BLaER1 (cell line): Measurements from ENCODE around the gene BPI.
A peak's percentile ranks its signal among the peaks of the same experiment; 100 is the strongest.

Source experiments
- H3K27ac ChIP-seq: shearing (Covaris generic); formaldehyde crosslinking; 2 replicates; pipeline ENCODE4 v1.8.1; 2022
- H3K27me3 ChIP-seq: shearing (Covaris generic); formaldehyde crosslinking; 2 replicates; pipeline ENCODE4 v1.8.1; 2022
- H3K36me3 ChIP-seq: shearing (Covaris generic); formaldehyde crosslinking; 2 replicates; pipeline ENCODE4 v1.8.1; 2022
- H3K4me1 ChIP-seq: shearing (Covaris generic); formaldehyde crosslinking; 2 replicates; pipeline ENCODE4 v1.8.1; 2022
- H3K4me2 ChIP-seq: shearing (Covaris generic); formaldehyde crosslinking; 2 replicates; pipeline ENCODE4 v1.8.1; 2022
- H3K4me3 ChIP-seq: shearing (Covaris generic); formaldehyde crosslinking; 2 replicates; pipeline ENCODE4 v1.8.1; 2022
- H3K9ac ChIP-seq: shearing (Covaris generic); formaldehyde crosslinking; 2 replicates; pipeline ENCODE4 v1.8.1; 2022
- H3K9me3 ChIP-seq: shearing (Covaris generic); formaldehyde crosslinking; 2 replicates; pipeline ENCODE4 v1.8.1; 2022
- H4K20me1 ChIP-seq: shearing (Covaris generic); formaldehyde crosslinking; 2 replicates; pipeline ENCODE4 v1.8.1; 2022
- Cebpa-rat ChIP-seq: shearing (Covaris generic); IDR thresholded peaks from 2 replicates; pipeline ENCODE4 v1.8.1; 2022

Gene BPI

GRCh38 chr20:38342216-38342615 is 38.3 kb downstream of the BPI start:
- no peak for TF ChIP-seq Cebpa-rat
- Histone ChIP-seq H3K9me3 (peaks cover 7% of the 10 kb centered on the region; the same call in 1 of the 2 replicates), H4K20me1 (no peaks in the 10 kb centered on the region), H3K9ac (peak overlapping the region; percentile 42; the same call in 1 of the 2 replicates), H3K4me3 (no peak overlapping the region), H3K4me2 (peak overlapping the region; percentile 22), H3K27ac (no peak overlapping the region), H3K4me1 (peaks cover 25% of the 10 kb centered on the region), H3K36me3 (no peaks in the 10 kb centered on the region), H3K27me3 (no peaks in the 10 kb centered on the region)

GRCh38 chr20:38342713-38343310 is 38.9 kb downstream of the BPI start:
- peak overlapping the region; percentile 22; the same call in 1 of the 2 replicates for H3K4me2 ChIP-seq
- H3K9ac ChIP-seq, result no peak overlapping the region
- H3K9me3 ChIP-seq, result peaks cover 3% of the 10 kb centered on the region; the same call in 1 of the 2 replicates

GRCh38 chr20:38343311-38344106 is 39.6 kb downstream of the BPI start:
- Histone ChIP-seq H3K4me1 (peaks cover 24% of the 10 kb centered on the region), H3K9ac (no peak overlapping the region), H3K36me3 (no peaks in the 10 kb centered on the region), H3K27ac (no peak overlapping the region), H4K20me1 (no peaks in the 10 kb centered on the region), H3K4me3 (no peak overlapping the region), H3K9me3 (no peaks in the 10 kb centered on the region), H3K4me2 (no peak overlapping the region), H3K27me3 (no peaks in the 10 kb centered on the region)
- no peak for TF ChIP-seq Cebpa-rat

More at GRCh38 chr20:38342713-38343310, 38.9 kb downstream of the BPI start:
- TF ChIP-seq Cebpa-rat, result no peak
- Histone ChIP-seq H3K4me1 (peaks cover 24% of the 10 kb centered on the region), H3K27me3 (no peaks in the 10 kb centered on the region), H3K36me3 (no peaks in the 10 kb centered on the region), H3K27ac (no peak overlapping the region), H4K20me1 (no peaks in the 10 kb centered on the region), H3K4me3 (no peak overlapping the region)

- H3K27ac ChIP-seq, result no peak overlapping the region
- H3K4me2 ChIP-seq, result no peak overlapping the region
- H3K4me1 ChIP-seq, result peaks cover 24% of the 10 kb centered on the region
- no peak overlapping the region for H3K4me3 ChIP-seq
- no peaks in the 10 kb centered on the region for H3K9me3 ChIP-seq
- H3K36me3 ChIP-seq, result no peaks in the 10 kb centered on the region
- TF ChIP-seq Cebpa-rat, result no peak
- H3K27me3 ChIP-seq, result no peaks in the 10 kb centered on the region
- H3K9ac ChIP-seq, result no peak overlapping the region
- H4K20me1 ChIP-seq, result no peaks in the 10 kb centered on the region
Observed at GRCh38 chr20:38344107-38344701, 40.2 kb downstream of the BPI start.

GRCh38 chr20:38345643-38346042 is 41.7 kb downstream of the BPI start:
- TF ChIP-seq Cebpa-rat, result no peak
- H3K36me3 ChIP-seq, result no peaks in the 10 kb centered on the region
- no peaks in the 10 kb centered on the region for H4K20me1 ChIP-seq
- peaks cover 24% of the 10 kb centered on the region for H3K4me1 ChIP-seq
- H3K4me2 ChIP-seq, result peak overlapping the region; percentile 32
- H3K9ac ChIP-seq, result no peak overlapping the region
- no peaks in the 10 kb centered on the region for H3K9me3 ChIP-seq
- no peak overlapping the region for H3K27ac ChIP-seq
- H3K4me3 ChIP-seq, result no peak overlapping the region
- H3K27me3 ChIP-seq, result no peaks in the 10 kb centered on the region

- Histone ChIP-seq H3K4me1 (peaks cover 24% of the 10 kb centered on the region), H3K4me3 (no peak within 1 kb of the TSS), H4K20me1 (no peaks in the 10 kb centered on the region), H3K9ac (no peak within 1 kb of the TSS), H3K4me2 (peak within 1 kb of the TSS; percentile 32), H3K36me3 (no peaks in the 10 kb centered on the region), H3K9me3 (no peaks in the 10 kb centered on the region), H3K27ac (no peak within 1 kb of the TSS), H3K27me3 (no peaks in the 10 kb centered on the region)
- TF ChIP-seq Cebpa-rat, result no peak
Observed at GRCh38 chr20:38346247-38346651, 42.3 kb downstream of the BPI start, which contains the start of gene LBP. LBP (plus strand) TSS chr20:38346482; CDS start chr20:38346517, 35 bp downstream.

- H3K9me3 ChIP-seq, result no peaks in the 10 kb centered on the region
- H3K4me3 ChIP-seq, result no peak overlapping the region
- H3K27me3 ChIP-seq, result no peaks in the 10 kb centered on the region
- H4K20me1 ChIP-seq, result no peaks in the 10 kb centered on the region
- peaks cover 22% of the 10 kb centered on the region for H3K4me1 ChIP-seq
- no peaks in the 10 kb centered on the region for H3K36me3 ChIP-seq
- peak overlapping the region; percentile 32 for H3K4me2 ChIP-seq
- TF ChIP-seq Cebpa-rat, result no peak
- no peak overlapping the region for H3K27ac ChIP-seq
- H3K9ac ChIP-seq, result no peak overlapping the region
Observed at GRCh38 chr20:38346741-38347140, 42.8 kb downstream of the BPI start.

- Histone ChIP-seq H3K4me1 (peaks cover 25% of the 10 kb centered on the region), H3K4me2 (no peak overlapping the region), H3K27me3 (no peaks in the 10 kb centered on the region), H3K27ac (no peak overlapping the region), H3K4me3 (no peak overlapping the region), H3K9ac (no peak overlapping the region), H3K9me3 (no peaks in the 10 kb centered on the region), H3K36me3 (no peaks in the 10 kb centered on the region), H4K20me1 (no peaks in the 10 kb centered on the region)
- TF ChIP-seq Cebpa-rat, result no peak
Observed at GRCh38 chr20:38349856-38350255, 45.9 kb downstream of the BPI start.

GRCh38 chr20:38350879-38351775 is 47.2 kb downstream of the BPI start:
- Histone ChIP-seq H3K9ac (no peak overlapping the region), H3K27ac (no peak overlapping the region), H3K4me1 (peaks cover 19% of the 10 kb centered on the region), H3K4me2 (no peak overlapping the region), H3K36me3 (no peaks in the 10 kb centered on the region), H4K20me1 (no peaks in the 10 kb centered on the region), H3K27me3 (no peaks in the 10 kb centered on the region), H3K4me3 (no peak overlapping the region), H3K9me3 (no peaks in the 10 kb centered on the region)
- no peak for TF ChIP-seq Cebpa-rat
